ENCODE measurements around the gene MAPKAPK3.

The MAPKAPK3 gene

GRCh38 chr3:50617096-50617791 is at the start of gene MAPKAPK3:
TSS of gene MAPKAPK3 (plus strand) at chr3:50617151. CDS start at chr3:50617566, 415 bp downstream.
- DNase-seq, result peak; percentile 48

GRCh38 chr3:50567386-50568167 is 49.4 kb upstream of the MAPKAPK3 start, which contains the start of gene C3orf18:
TSS of gene C3orf18 (minus strand) at chr3:50567747. CDS start at chr3:50565699, 2,048 bp downstream.
- peak; percentile 96 for DNase-seq

- peak; percentile 93 for DNase-seq
These were observed 47.8 kb upstream of the MAPKAPK3 start, which contains the start of gene HEMK1 for GRCh38 chr3:50568947-50569749. TSS of gene HEMK1 (plus strand) at chr3:50569522. CDS start at chr3:50571105, 1,583 bp downstream.

- DNase-seq, result no peak
These were observed 46.3 kb upstream of the MAPKAPK3 start for GRCh38 chr3:50570508-50571279.

GRCh38 chr3:50571486-50571885 is 45.5 kb upstream of the MAPKAPK3 start:
- no peak for DNase-seq

- peak; percentile 82 for DNase-seq
These were observed 44.8 kb upstream of the MAPKAPK3 start for GRCh38 chr3:50572158-50572557.

GRCh38 chr3:50572801-50573371 is 44.1 kb upstream of the MAPKAPK3 start:
- peak; percentile 36 for DNase-seq

GRCh38 chr3:50573566-50574443 is 43.1 kb upstream of the MAPKAPK3 start:
- peak; percentile 58 for DNase-seq

- no peak for DNase-seq
These were observed 42.5 kb upstream of the MAPKAPK3 start for GRCh38 chr3:50574444-50574831.

GRCh38 chr3:50575372-50575771 is 41.6 kb upstream of the MAPKAPK3 start:
- DNase-seq, result no peak

GRCh38 chr3:50577348-50577747 is 39.6 kb upstream of the MAPKAPK3 start:
- DNase-seq, result no peak

- no peak for DNase-seq
These were observed 36.1 kb upstream of the MAPKAPK3 start for GRCh38 chr3:50580683-50581458.

GRCh38 chr3:50581459-50581842 is 35.5 kb upstream of the MAPKAPK3 start:
- DNase-seq, result no peak

GRCh38 chr3:50582083-50582482 is 34.9 kb upstream of the MAPKAPK3 start:
- no peak for DNase-seq

- DNase-seq, result no peak
These were observed 33.1 kb upstream of the MAPKAPK3 start for GRCh38 chr3:50583897-50584296.

- DNase-seq, result no peak
These were observed 32.6 kb upstream of the MAPKAPK3 start for GRCh38 chr3:50584391-50584790.

- peak; percentile 58 for DNase-seq
These were observed 30.8 kb upstream of the MAPKAPK3 start for GRCh38 chr3:50585919-50586762.

- DNase-seq, result no peak
These were observed 30.2 kb upstream of the MAPKAPK3 start for GRCh38 chr3:50586763-50587070.

GRCh38 chr3:50587373-50587772 is 29.6 kb upstream of the MAPKAPK3 start:
- no peak for DNase-seq

Measured in stimulated activated CD4-positive, alpha-beta T cell treated with anti-CD3 and anti-CD28 coated beads, Interleukin-4, amount 100 ng/mL, for 1 hour (primary cell).